Cardiac fibroblast (primary cell): ENCODE measurements around the gene CRACR2B.
A peak's percentile ranks its signal among the peaks of the same experiment; 100 is the strongest.

Experiments
- DNase-seq, 2 donors: peaks; one replicate each; pipeline versions ENCODE4 v3.0.0 to v3.0.0-alpha.2; 2010; ENCODE audit warnings: low read depth in 2 of 2
- H3K4me3 ChIP-seq, 2 donors: replicated peaks in 1 of 2; 1 replicate in 1 of 2; 2 replicates in 1 of 2; pipeline ENCODE4 v1.5.1; 2011; ENCODE audit warnings: low read depth in 2 of 2, low read length in 2 of 2, mild to moderate bottlenecking in 2 of 2, moderate library complexity in 1 of 2
- CTCF ChIP-seq: IDR thresholded peaks from one replicate; pipeline ENCODE4 v1.5.1; 2011; ENCODE audit warnings: low read depth, mild to moderate bottlenecking, low read length, inconsistent platforms

Gene CRACR2B

DNA sequence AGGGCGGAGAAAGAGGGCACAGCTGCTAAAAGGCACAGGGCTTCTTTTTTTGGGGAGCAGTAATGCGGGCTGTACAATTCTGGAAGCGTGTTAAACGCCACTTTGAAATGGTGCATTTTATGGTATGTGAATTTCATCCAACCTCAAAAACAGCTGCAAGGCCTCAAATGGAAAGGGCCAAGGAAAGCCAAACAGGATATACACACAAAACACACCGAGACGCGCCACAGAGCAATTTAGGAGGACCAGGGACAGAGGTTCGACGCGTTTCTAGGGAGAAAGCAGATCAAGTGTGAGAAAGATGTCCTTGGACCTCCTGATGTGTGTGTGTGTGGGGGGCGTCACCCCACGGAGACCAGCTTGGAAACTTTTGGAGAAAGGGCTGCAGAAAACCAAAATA is 46.0 kb downstream of the CRACR2B start:
- peak in 1 of 2 donors; percentile 34 for DNase-seq
- no peak overlapping the region for H3K4me3 ChIP-seq
- no peak for TF ChIP-seq CTCF

DNA sequence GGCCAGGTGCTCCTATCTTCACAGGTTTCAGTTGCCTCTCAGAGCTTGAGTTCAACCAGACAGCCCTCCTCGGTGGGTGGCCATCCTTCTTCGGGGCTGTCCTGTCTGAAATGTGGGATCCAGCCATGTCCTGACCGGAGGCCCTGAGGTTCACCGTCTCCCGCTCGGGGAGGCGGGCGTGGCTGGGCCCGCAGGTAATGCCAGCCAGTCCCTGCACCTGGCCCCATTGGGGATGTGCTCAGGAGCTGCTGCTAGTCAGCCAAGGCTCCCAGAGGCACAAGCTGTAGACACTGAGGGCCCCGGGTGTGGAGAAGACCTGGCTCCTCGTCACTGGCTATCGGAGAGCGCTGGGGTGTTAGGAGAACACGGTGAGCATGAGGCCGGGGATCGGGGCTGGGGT is 47.5 kb downstream of the CRACR2B start:
- no peak for DNase-seq
- H3K4me3 ChIP-seq: no peak overlapping the region
- TF ChIP-seq CTCF: no peak

DNA sequence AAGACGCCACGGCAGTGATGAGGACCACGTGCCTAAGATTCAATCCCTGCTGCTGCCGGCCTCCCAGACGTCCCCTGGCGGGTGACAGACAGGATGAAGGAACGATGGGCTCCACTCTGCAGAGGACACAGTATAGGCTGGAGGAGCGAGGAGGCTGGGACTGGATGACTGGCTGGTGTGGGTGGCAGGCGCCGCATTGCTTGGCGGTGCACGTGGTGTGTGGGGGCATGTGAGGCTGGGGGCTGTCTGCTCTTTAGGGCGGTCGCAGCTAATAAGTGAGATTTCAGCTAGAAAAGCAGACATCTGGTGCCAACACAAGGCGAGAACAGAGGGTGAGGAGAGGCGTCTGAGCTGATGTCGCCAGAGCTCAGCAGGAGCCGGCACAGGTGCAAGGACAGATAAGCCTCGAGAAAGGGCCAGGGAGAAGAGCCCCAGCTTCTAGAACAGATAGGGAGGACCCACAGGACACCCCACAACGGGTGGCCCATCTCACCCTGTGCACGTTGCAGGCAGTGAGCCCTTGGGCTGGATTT is 48.1 kb downstream of the CRACR2B start:
- no peak for DNase-seq
- TF ChIP-seq CTCF: no peak
- no peak overlapping the region for H3K4me3 ChIP-seq

- no peak for DNase-seq
- TF ChIP-seq CTCF: no peak
- no peak overlapping the region for H3K4me3 ChIP-seq
Measured at GRCh38 chr11:876545-876944, 48.8 kb downstream of the CRACR2B start.

- TF ChIP-seq CTCF: no peak
- no peak overlapping the region for H3K4me3 ChIP-seq
- no peak for DNase-seq
Measured at GRCh38 chr11:877565-877964, 49.8 kb downstream of the CRACR2B start.

DNA sequence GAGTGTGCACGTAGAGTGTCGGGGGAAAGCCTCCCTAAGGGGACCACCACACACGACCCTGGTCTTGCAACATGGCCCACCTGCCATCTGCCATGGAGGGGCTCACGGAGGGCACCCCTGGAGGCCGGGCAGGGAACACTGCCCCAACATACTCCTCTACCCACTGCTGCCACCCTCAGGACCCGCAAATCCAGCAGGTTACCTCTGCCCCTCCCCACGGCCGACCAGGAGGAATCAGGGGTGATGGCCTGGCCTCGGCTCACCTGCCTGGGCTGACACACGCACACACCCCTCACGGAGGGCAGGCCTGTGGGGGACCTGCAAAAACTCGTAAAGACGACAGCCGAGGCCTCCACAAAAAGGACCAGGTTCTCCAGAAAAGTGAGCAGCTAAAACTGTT is 52.7 kb downstream of the CRACR2B start:
- no peak overlapping the region for H3K4me3 ChIP-seq
- DNase-seq: no peak
- peak; percentile 3 for TF ChIP-seq CTCF
